Measurements from ENCODE around the gene FOXD2.

- TF ChIP-seq CTCF (IDR thresholded peaks at IDR 0.05; ENCODE audit: insufficient read depth, low read depth, low read length) (no peak), EZH2 (IDR thresholded peaks at IDR 0.05; ENCODE audit: insufficient read depth, low read length) (no peak)
These were observed 44.9 kb downstream of the FOXD2 start for GRCh38 chr1:47482786-47483185.

Measured in astrocyte (in vitro differentiated cells and primary cell).